Measurements from ENCODE around the gene CLCNKA.

The CLCNKA gene

GRCh38 chr1:15981679-15982078, 40.2 kb upstream of the CLCNKA start:
- no peak for TF ChIP-seq CTCF (IDR thresholded peaks at IDR 0.05; ENCODE audit: insufficient read depth, missing control alignments)
- FAIRE-seq (no peak), DNase-seq (ENCODE audit: insufficient read length, low spot score) (no peak)

- no peak for DNase-seq (ENCODE audit: insufficient read length, low spot score)
- no peak for TF ChIP-seq CTCF (IDR thresholded peaks at IDR 0.05; ENCODE audit: insufficient read depth, missing control alignments)
- no peak for FAIRE-seq
Measured at GRCh38 chr1:15983275-15983674, 38.6 kb upstream of the CLCNKA start.

- FAIRE-seq (no peak), DNase-seq (ENCODE audit: insufficient read length, low spot score) (no peak)
- TF ChIP-seq CTCF (IDR thresholded peaks at IDR 0.05; ENCODE audit: insufficient read depth, missing control alignments): no peak
Measured at GRCh38 chr1:15985611-15986297, 36.1 kb upstream of the CLCNKA start.

GRCh38 chr1:15988856-15989736, 32.7 kb upstream of the CLCNKA start:
- no peak for TF ChIP-seq CTCF (IDR thresholded peaks at IDR 0.05; ENCODE audit: insufficient read depth, missing control alignments)
- no peak for FAIRE-seq
- no peak for DNase-seq (ENCODE audit: insufficient read length, low spot score)

- no peak for TF ChIP-seq CTCF (IDR thresholded peaks at IDR 0.05; ENCODE audit: insufficient read depth, missing control alignments)
- FAIRE-seq (no peak), DNase-seq (ENCODE audit: insufficient read length, low spot score) (no peak)
Measured at GRCh38 chr1:15989776-15990175, 32.1 kb upstream of the CLCNKA start.

GRCh38 chr1:15991427-15992186, 30.2 kb upstream of the CLCNKA start:
- DNase-seq (ENCODE audit: insufficient read length, low spot score): no peak
- FAIRE-seq: no peak
- TF ChIP-seq CTCF (IDR thresholded peaks at IDR 0.05; ENCODE audit: insufficient read depth, missing control alignments): no peak
